Parathyroid adenoma (tissue), 2 donors: ENCODE results near the gene TMEM132D.

ENCODE experiments used
- H2AFZ ChIP-seq: fragments of 300-600 bp; sonication (generic); one replicate; pipeline ENCODE4 v1.7.0; 2017; ENCODE audit warnings: antibody characterized with exemption, mild to moderate bottlenecking
- H3K27ac ChIP-seq: fragments of 300-600 bp; sonication (generic); one replicate; pipeline ENCODE4 v1.7.0; 2017
- H3K27me3 ChIP-seq: fragments of 300-600 bp; sonication (generic); one replicate; pipeline ENCODE4 v1.7.0; 2017; ENCODE audit warnings: low read length; ENCODE audit not compliant: control insufficient read depth, insufficient read depth
- H3K36me3 ChIP-seq: fragments of 300-600 bp; sonication (generic); one replicate; pipeline ENCODE4 v1.7.0; 2017; ENCODE audit warnings: low read length; ENCODE audit not compliant: control insufficient read depth, insufficient read depth
- H3K4me1 ChIP-seq: fragments of 300-600 bp; sonication (generic); one replicate; pipeline ENCODE4 v1.7.0; 2017; ENCODE audit warnings: control low read depth
- H3K4me2 ChIP-seq: fragments of 300-600 bp; sonication (generic); one replicate; pipeline ENCODE4 v1.7.0; 2017; ENCODE audit warnings: low read length
- H3K4me3 ChIP-seq: fragments of 300-600 bp; sonication (generic); one replicate; pipeline ENCODE4 v1.7.0; 2017; ENCODE audit warnings: low read depth, low read length
- H3K79me2 ChIP-seq: fragments of 300-600 bp; sonication (generic); one replicate; pipeline ENCODE4 v1.7.0; 2017; ENCODE audit warnings: control low read depth
- H3K9ac ChIP-seq: fragments of 300-600 bp; sonication (generic); one replicate; pipeline ENCODE4 v1.7.0; 2017; ENCODE audit warnings: mild to moderate bottlenecking
- H3K9me3 ChIP-seq: fragments of 300-600 bp; sonication (generic); one replicate; pipeline ENCODE4 v1.7.0; 2017; ENCODE audit warnings: low read length; ENCODE audit not compliant: control insufficient read depth
- TF ChIP-seq, protein P1 (sequence below): fragments of 300-600 bp; sonication (generic); IDR thresholded peaks from one replicate; pipeline ENCODE4 v1.7.0; 2017; ENCODE audit warnings: antibody characterized with exemption, mild to moderate bottlenecking
- donor health status: primary hyperparathyroidism.

Gene TMEM132D

GRCh38 chr12:129169928-129170327 is 733.9 kb downstream of the TMEM132D start:
- H3K4me2 ChIP-seq = no peak overlapping the region
- H3K4me1 ChIP-seq = no peaks in the 10 kb centered on the region
- TF ChIP-seq, protein P1, sequence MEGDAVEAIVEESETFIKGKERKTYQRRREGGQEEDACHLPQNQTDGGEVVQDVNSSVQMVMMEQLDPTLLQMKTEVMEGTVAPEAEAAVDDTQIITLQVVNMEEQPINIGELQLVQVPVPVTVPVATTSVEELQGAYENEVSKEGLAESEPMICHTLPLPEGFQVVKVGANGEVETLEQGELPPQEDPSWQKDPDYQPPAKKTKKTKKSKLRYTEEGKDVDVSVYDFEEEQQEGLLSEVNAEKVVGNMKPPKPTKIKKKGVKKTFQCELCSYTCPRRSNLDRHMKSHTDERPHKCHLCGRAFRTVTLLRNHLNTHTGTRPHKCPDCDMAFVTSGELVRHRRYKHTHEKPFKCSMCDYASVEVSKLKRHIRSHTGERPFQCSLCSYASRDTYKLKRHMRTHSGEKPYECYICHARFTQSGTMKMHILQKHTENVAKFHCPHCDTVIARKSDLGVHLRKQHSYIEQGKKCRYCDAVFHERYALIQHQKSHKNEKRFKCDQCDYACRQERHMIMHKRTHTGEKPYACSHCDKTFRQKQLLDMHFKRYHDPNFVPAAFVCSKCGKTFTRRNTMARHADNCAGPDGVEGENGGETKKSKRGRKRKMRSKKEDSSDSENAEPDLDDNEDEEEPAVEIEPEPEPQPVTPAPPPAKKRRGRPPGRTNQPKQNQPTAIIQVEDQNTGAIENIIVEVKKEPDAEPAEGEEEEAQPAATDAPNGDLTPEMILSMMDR = no peak
- H3K9me3 ChIP-seq = no peaks in the 10 kb centered on the region
- H3K79me2 ChIP-seq = no peaks in the 10 kb centered on the region
- no peaks in the 10 kb centered on the region for H3K27me3 ChIP-seq
- no peak overlapping the region for H2AFZ ChIP-seq
- no peak overlapping the region for H3K27ac ChIP-seq
- H3K4me3 ChIP-seq = no peak overlapping the region
- H3K36me3 ChIP-seq = no peaks in the 10 kb centered on the region
- no peak overlapping the region for H3K9ac ChIP-seq

GRCh38 chr12:129163861-129164260 is 740.0 kb downstream of the TMEM132D start:
- TF ChIP-seq, protein P1 = no peak
- no peak overlapping the region for H3K9ac ChIP-seq
- no peaks in the 10 kb centered on the region for H3K79me2 ChIP-seq
- H3K4me3 ChIP-seq = no peak overlapping the region
- no peaks in the 10 kb centered on the region for H3K36me3 ChIP-seq
- H3K27me3 ChIP-seq = no peaks in the 10 kb centered on the region
- H3K27ac ChIP-seq = no peak overlapping the region
- no peaks in the 10 kb centered on the region for H3K4me1 ChIP-seq
- no peak overlapping the region for H2AFZ ChIP-seq
- no peaks in the 10 kb centered on the region for H3K9me3 ChIP-seq
- H3K4me2 ChIP-seq = no peak overlapping the region

- Histone ChIP-seq H3K9ac (no peak overlapping the region), H3K36me3 (no peaks in the 10 kb centered on the region), H3K4me1 (no peaks in the 10 kb centered on the region), H2AFZ (no peak overlapping the region), H3K79me2 (no peaks in the 10 kb centered on the region), H3K4me2 (no peak overlapping the region), H3K27me3 (no peaks in the 10 kb centered on the region), H3K9me3 (no peaks in the 10 kb centered on the region), H3K27ac (no peak overlapping the region), H3K4me3 (no peak overlapping the region)
- TF ChIP-seq, protein P1 = no peak
Measured at GRCh38 chr12:129163461-129163860, 740.4 kb downstream of the TMEM132D start.

DNA sequence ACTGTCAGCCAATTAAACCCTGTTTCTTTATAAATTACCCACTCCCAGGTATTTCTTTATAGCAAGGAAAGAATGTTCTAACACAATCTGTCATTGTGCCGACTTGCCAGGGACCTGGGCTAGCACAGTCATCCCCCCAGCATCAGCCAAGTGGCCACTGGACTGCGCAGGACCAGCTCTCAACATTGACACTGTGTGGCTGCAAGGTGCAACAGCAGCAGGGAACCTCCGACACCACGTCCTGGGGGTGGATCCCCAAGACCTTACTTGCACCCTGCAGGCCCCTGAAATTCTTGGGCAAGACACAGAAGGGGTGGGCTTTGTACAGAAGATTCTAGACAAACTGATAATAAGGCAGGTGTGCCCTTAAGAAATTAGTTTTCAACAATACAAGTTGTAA is 741.0 kb downstream of the TMEM132D start:
- Histone ChIP-seq H3K4me3 (no peak overlapping the region), H3K79me2 (no peaks in the 10 kb centered on the region), H2AFZ (no peak overlapping the region)

GRCh38 chr12:129161511-129161910 is 742.3 kb downstream of the TMEM132D start:
- Histone ChIP-seq H3K9me3 (no peaks in the 10 kb centered on the region), H3K36me3 (no peaks in the 10 kb centered on the region), H3K27ac (no peak overlapping the region), H3K4me1 (no peaks in the 10 kb centered on the region), H2AFZ (no peak overlapping the region), H3K4me3 (no peak overlapping the region), H3K79me2 (no peaks in the 10 kb centered on the region), H3K4me2 (no peak overlapping the region), H3K9ac (no peak overlapping the region), H3K27me3 (no peaks in the 10 kb centered on the region)
- TF ChIP-seq, protein P1 = no peak

More for the DNA sequence above, 741.0 kb downstream of the TMEM132D start:
- H3K36me3 ChIP-seq = no peaks in the 10 kb centered on the region
- no peak overlapping the region for H3K27ac ChIP-seq
- TF ChIP-seq, protein P1 = no peak
- no peaks in the 10 kb centered on the region for H3K4me1 ChIP-seq
- H3K9ac ChIP-seq = no peak overlapping the region
- H3K9me3 ChIP-seq = no peaks in the 10 kb centered on the region
- H3K4me2 ChIP-seq = no peak overlapping the region
- H3K27me3 ChIP-seq = no peaks in the 10 kb centered on the region
